Measurements from ENCODE around the gene TAS2R10. TPM values are rescaled to one million over a fixed set of nuclear protein-coding genes. Genes with fewer than 3 reads are reported as not detected.

Gene TAS2R10
- total RNA-seq, 4 donors from 2014 or later = 0.40 to 0.42 TPM; not detected in 2

DNA sequence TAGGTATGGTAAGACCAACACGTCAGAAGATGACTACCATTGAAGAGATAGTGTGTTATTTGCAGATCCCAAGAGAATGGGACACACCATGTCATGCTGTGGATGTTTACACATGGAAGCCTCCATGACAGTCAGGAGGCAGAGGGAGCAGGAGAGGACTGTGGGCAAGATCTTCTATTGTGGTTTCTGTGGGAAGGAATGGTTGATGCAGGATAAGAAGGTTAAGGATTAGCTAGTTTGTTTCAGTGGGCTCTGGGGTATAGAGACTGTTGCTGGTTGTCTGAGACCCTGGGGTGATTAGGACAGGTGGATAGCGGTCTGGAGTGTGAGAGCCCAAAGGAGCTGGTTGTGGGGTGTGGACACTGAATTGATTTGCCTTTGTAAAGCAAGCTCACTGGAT lies 47.1 kb downstream of the TAS2R10 start:
- H3K4me3 ChIP-seq = no peak overlapping the region
- no peaks in the 10 kb centered on the region for H3K27me3 ChIP-seq
- no peak for DNase-seq (ENCODE audit: extremely low spot score)
- H3K27ac ChIP-seq (replicated peaks in 1 of 4) = no peak overlapping the region
- 86% methylated on average over 2 of the region's 2 CpGs for WGBS
- intact Hi-C loops (cut with DNase I) = no loop called here
- H3K9me3 ChIP-seq = no peaks in the 10 kb centered on the region
- H3K4me1 ChIP-seq = no peaks in the 10 kb centered on the region
- TF ChIP-seq EP300 (IDR thresholded peaks at IDR 0.05) (no peak), POLR2AphosphoS5 (IDR thresholded peaks at IDR 0.05) (no peak), POLR2A (IDR thresholded peaks at IDR 0.05; ENCODE audit: low read depth) (no peak), CTCF (IDR thresholded peaks at IDR 0.05) (no peak)
- H3K36me3 ChIP-seq = no peaks in the 10 kb centered on the region

Small RNAs within 50 kb of the gene (small RNA-seq; reads per million reads assigned to genes)
- gene PRR4 = 0 reads per million in 3 donors

Other genes starting within 250 kb of the TAS2R10 start
- gene MAGOHB, start 212.7 kb downstream of the TAS2R10 start, total RNA-seq = 10 to 100 TPM in 3 of 4 donors, 1 to 10 TPM in 1; 10.0 to 14.2 (median 11.3) TPM
- 1 to 10 TPM in 1 of 4 donors, under 1 TPM in 1, not detected in 2; 0.50 to 1.2 TPM for gene STYK1, start 152.3 kb downstream of the TAS2R10 start, total RNA-seq
- gene YBX3, start 103.0 kb downstream of the TAS2R10 start, total RNA-seq = 100 to 1,000 TPM; 406 to 604 (median 588) TPM
- gene TAS2R7, start 23.7 kb downstream of the TAS2R10 start, total RNA-seq = not detected
- not detected for gene TAS2R8, start 19.1 kb downstream of the TAS2R10 start, total RNA-seq
- gene TAS2R9, start 16.2 kb downstream of the TAS2R10 start, total RNA-seq = not detected
- 1 to 10 TPM in 3 of 4 donors, not detected in 1; 1.0 to 2.1 (median 1.6) TPM for gene PRR4, start 23.1 kb upstream of the TAS2R10 start, total RNA-seq
- 10 to 100 TPM; 11.0 to 17.0 (median 12.6) TPM for gene PRH1, start 57.9 kb upstream of the TAS2R10 start, total RNA-seq
- gene TAS2R13, start 83.2 kb upstream of the TAS2R10 start, total RNA-seq = 1 to 10 TPM in 1 of 4 donors, under 1 TPM in 3; 0.52 to 1.7 (median 0.80) TPM
- gene PRH2, start 102.9 kb upstream of the TAS2R10 start, total RNA-seq = not detected
- 1 to 10 TPM; 1.5 to 3.3 (median 1.6) TPM for gene TAS2R14, start 112.9 kb upstream of the TAS2R10 start, total RNA-seq
- gene TAS2R50, start 160.6 kb upstream of the TAS2R10 start, total RNA-seq = 1 to 10 TPM in 3 of 4 donors, under 1 TPM in 1; 0.99 to 4.2 (median 1.3) TPM
- 1 to 10 TPM in 3 of 4 donors, under 1 TPM in 1; 0.78 to 4.6 (median 1.3) TPM for gene TAS2R20, start 171.9 kb upstream of the TAS2R10 start, total RNA-seq
- gene TAS2R19, start 196.3 kb upstream of the TAS2R10 start, total RNA-seq = 1 to 10 TPM; 1.4 to 8.3 (median 2.6) TPM
- 1 to 10 TPM; 1.1 to 3.3 (median 2.2) TPM for gene TAS2R31, start 205.0 kb upstream of the TAS2R10 start, total RNA-seq
- 1 to 10 TPM in 1 of 4 donors, not detected in 3; 1.1 TPM for gene TAS2R46, start 235.9 kb upstream of the TAS2R10 start, total RNA-seq

Data from esophagus muscularis mucosa (tissue), 4 donors.